IMR-90 (cell line): ENCODE data around the gene EFCAB10. TPM values are rescaled to one million over a fixed set of nuclear protein-coding genes. Genes with fewer than 3 reads are reported as not detected.

ENCODE experiments used
- ATAC-seq: fragments of 200-7000 bp; cut with Tn5 transposase; 2 replicates; pipeline ENCODE4 v1.9.1; 2020; ENCODE audit warnings: low read depth, mild to moderate bottlenecking, moderate library complexity
- BruUV-seq: library from RNA; stranded (reverse); fragments of 400-500 nt; replicated peaks from 2 replicates; lab custom pipeline; 2021; lab: Mats Ljungman, UMichigan
- CTCF ChIA-PET: fragments of 300-600 bp; formaldehyde crosslinking; extraction: SDS; loops from one replicate; lab custom pipeline; 2021; ENCODE audit warnings: antibody characterized with exemption; lab: Yijun Ruan, JAX
- POLR2A ChIA-PET: fragments of 300-600 bp; sonication (Branson Sonifier 250); formaldehyde crosslinking; loops from one replicate; lab custom pipeline; 2022; ENCODE audit warnings: antibody characterized with exemption; ENCODE audit not compliant: unreplicated experiment; lab: Charles Lee
- DNase-seq: peaks from one replicate; pipeline ENCODE4 v3.0.0; 2013
- H2AFZ ChIP-seq: replicated peaks from 2 replicates; pipeline ENCODE3; 2013; ENCODE audit warnings: low read length, mild to moderate bottlenecking; ENCODE audit not compliant: poor library complexity
- H2AK5ac ChIP-seq: 2 replicates; pipeline ENCODE4 v1.6.1; 2013; ENCODE audit warnings: low read depth, low read length, inconsistent platforms
- H2AK9ac ChIP-seq: replicated peaks from 2 replicates; pipeline ENCODE3; 2013; ENCODE audit warnings: mild to moderate bottlenecking, low read depth, low read length, moderate library complexity; ENCODE audit not compliant: poor library complexity
- H2BK120ac ChIP-seq: 2 replicates; pipeline ENCODE4 v1.6.1; 2013; ENCODE audit warnings: low read depth, low read length, inconsistent platforms
- H2BK15ac ChIP-seq: 3 replicates; pipeline ENCODE4 v1.6.1; 2013; ENCODE audit warnings: low read depth, low read length, inconsistent platforms
- H2BK20ac ChIP-seq: 2 replicates; pipeline ENCODE4 v1.6.1; 2013; ENCODE audit warnings: low read depth, mild to moderate bottlenecking, inconsistent platforms, low read length, moderate library complexity
- H2BK5ac ChIP-seq: 2 replicates; pipeline ENCODE4 v1.6.1; 2013; ENCODE audit warnings: mild to moderate bottlenecking, low read depth, low read length, inconsistent platforms; ENCODE audit not compliant: poor library complexity, severe bottlenecking
- H3K14ac ChIP-seq: replicated peaks from 2 replicates; pipeline ENCODE4 v1.6.1; 2013; ENCODE audit warnings: low read depth, low read length, inconsistent platforms
- H3K18ac ChIP-seq: 2 replicates; pipeline ENCODE4 v1.6.1; 2013; ENCODE audit warnings: low read depth, low read length, control low read depth
- H3K23ac ChIP-seq: 2 replicates; pipeline ENCODE4 v1.6.1; 2013; ENCODE audit warnings: low read depth, low read length, inconsistent platforms
- H3K27ac ChIP-seq: 2 replicates; pipeline ENCODE4 v1.5.1; 2013; ENCODE audit warnings: mild to moderate bottlenecking, control low read depth, low read length; ENCODE audit not compliant: insufficient read depth
- H3K27me3 ChIP-seq: 2 replicates; pipeline ENCODE4 v1.6.1; 2013; ENCODE audit warnings: low read length; ENCODE audit not compliant: control insufficient read depth, insufficient read depth
- H3K36me3 ChIP-seq: 2 replicates; pipeline ENCODE4 v1.6.1; 2013; ENCODE audit warnings: low read length, mixed read lengths; ENCODE audit not compliant: control insufficient read depth, insufficient read depth
- H3K4ac ChIP-seq: 2 replicates; pipeline ENCODE4 v1.6.1; 2013; ENCODE audit warnings: low read depth, low read length, inconsistent platforms
- H3K4me1 ChIP-seq: 2 replicates; pipeline ENCODE4 v1.6.1; 2013; ENCODE audit warnings: low read length, mixed read lengths; ENCODE audit not compliant: control insufficient read depth, insufficient read depth
- H3K4me2 ChIP-seq: 2 replicates; pipeline ENCODE4 v1.6.1; 2013; ENCODE audit warnings: low read depth, mild to moderate bottlenecking, control low read depth, low read length, moderate library complexity
- H3K4me3 ChIP-seq: 2 replicates; pipeline ENCODE4 v1.5.1; 2013; ENCODE audit warnings: low read depth, mild to moderate bottlenecking, control low read depth, low read length, moderate library complexity; ENCODE audit not compliant: insufficient read depth
- H3K56ac ChIP-seq: 2 replicates; pipeline ENCODE4 v1.6.1; 2013; ENCODE audit warnings: low read length, inconsistent platforms; ENCODE audit not compliant: insufficient read depth; ENCODE audit errors: extremely low read depth
- H3K79me1 ChIP-seq, 2 experiments: 2 replicates each; pipeline ENCODE4 v1.6.1; 2013; ENCODE audit warnings: low read length in 2 of 2, inconsistent platforms in 1 of 2, low read depth in 1 of 2
- H3K9ac ChIP-seq: 2 replicates; pipeline ENCODE4 v1.6.1; 2013; ENCODE audit warnings: low read depth, low read length, control low read depth
- H3K9me1 ChIP-seq: 2 replicates; pipeline ENCODE4 v1.6.1; 2013; ENCODE audit warnings: low read length, inconsistent platforms; ENCODE audit not compliant: insufficient read depth
- H3K9me3 ChIP-seq: 2 replicates; pipeline ENCODE4 v1.6.1; 2013; ENCODE audit warnings: low read length; ENCODE audit not compliant: control insufficient read depth, insufficient read depth
- H4K20me1 ChIP-seq: 2 replicates; pipeline ENCODE4 v1.6.1; 2013; ENCODE audit warnings: low read length, inconsistent platforms; ENCODE audit not compliant: insufficient read depth
- H4K5ac ChIP-seq: 2 replicates; pipeline ENCODE4 v1.6.1; 2013; ENCODE audit warnings: mild to moderate bottlenecking, low read depth, low read length, control low read depth
- H4K8ac ChIP-seq, 2 experiments: 2 replicates each; pipeline ENCODE4 v1.6.1; 2013; ENCODE audit warnings: low read depth in 2 of 2, low read length in 2 of 2, control low read depth in 1 of 2, inconsistent platforms in 1 of 2
- H4K91ac ChIP-seq: 2 replicates; pipeline ENCODE4 v1.6.1; 2013; ENCODE audit warnings: low read depth, low read length, inconsistent platforms; ENCODE audit not compliant: insufficient read depth
- BHLHE40 ChIP-seq: fragments of 150-350 bp; IDR thresholded peaks from 2 replicates; pipeline ENCODE4 v1.6.1; 2016; ENCODE audit warnings: mild to moderate bottlenecking, low read depth, low read length
- CEBPB ChIP-seq: IDR thresholded peaks from 2 replicates; pipeline ENCODE4 v1.6.1; 2012; ENCODE audit warnings: low read depth, low read length, improper control_type of control experiment
- CHD1 ChIP-seq: IDR thresholded peaks from 2 replicates; pipeline ENCODE4 v1.6.1; 2012; ENCODE audit warnings: low read depth, low read length, improper control_type of control experiment
- CTCF ChIP-seq: conservative IDR thresholded peaks from 2 replicates; pipeline ENCODE4 v1.5.1; 2012; ENCODE audit warnings: mild to moderate bottlenecking, low read depth, low read length, improper control_type of control experiment
- ELK1 ChIP-seq: fragments of 150-350 bp; IDR thresholded peaks from 2 replicates; pipeline ENCODE4 v1.6.1; 2016; ENCODE audit warnings: low read depth, mild to moderate bottlenecking, low read length, moderate library complexity, borderline replicate concordance
- MXI1 ChIP-seq: IDR thresholded peaks from 2 replicates; pipeline ENCODE4 v1.6.1; 2012; ENCODE audit warnings: low read depth, mild to moderate bottlenecking, low read length, moderate library complexity, borderline replicate concordance
- NFE2L2 ChIP-seq: fragments of 150-350 bp; IDR thresholded peaks from 2 replicates; pipeline ENCODE4 v1.6.1; 2016; ENCODE audit warnings: low read depth, mild to moderate bottlenecking, low read length
- POLR2A ChIP-seq: IDR thresholded peaks from 2 replicates; pipeline ENCODE4 v1.6.1; 2012; ENCODE audit warnings: mild to moderate bottlenecking, low read depth, low read length
- RCOR1 ChIP-seq: IDR thresholded peaks from 2 replicates; pipeline ENCODE4 v1.6.1; 2012; ENCODE audit warnings: mild to moderate bottlenecking, low read length, improper control_type of control experiment; ENCODE audit not compliant: insufficient replicate concordance
- RFX5 ChIP-seq: IDR thresholded peaks from 2 replicates; pipeline ENCODE4 v1.8.0; 2012; ENCODE audit warnings: low read depth, mild to moderate bottlenecking, low read length, moderate library complexity
- SMC3 ChIP-seq: fragments of 150-350 bp; IDR thresholded peaks from 2 replicates; pipeline ENCODE4 v1.6.1; 2016; ENCODE audit warnings: low read depth, mild to moderate bottlenecking, antibody characterized with exemption, low read length, moderate library complexity
- WGBS, 2 experiments: methylation state at CpG; one replicate each; pipeline versions ENCODE4 v1.1.5 to v1.1.7; 2013; ENCODE audit warnings: missing lambda C conversion rate in 2 of 2; ENCODE audit not compliant: insufficient read length in 1 of 2; ENCODE audit errors: extremely low coverage in 2 of 2; 5-methylcytosine and 5-hydroxymethylcytosine counted together
- dilution Hi-C: fragments of 300-500 bp; cut with HindIII; formaldehyde crosslinking; loops from one replicate; pipeline ENCODE4 v1.14.3; 2018; ENCODE audit warnings: low sequenced_read_pairs; ENCODE audit not compliant: unreplicated experiment
- in situ Hi-C: fragments of 300-500 bp; cut with MboI; formaldehyde crosslinking; loops from 3 replicates; pipeline ENCODE4 v1.14.3; 2019; ENCODE audit warnings: low sequenced_read_pairs, inconsistent platforms, mixed read lengths
- intact Hi-C: fragments of 100-400 bp; cut with micrococcal nuclease; formaldehyde crosslinking; loops from 2 replicates; pipeline ENCODE4 v1.10.0; 2022
- polyA plus RNA-seq, 3 experiments: library from polyadenylated mRNA; depleted of rRNA; stranded (reverse); fragments of >200 nt; gene quantifications; 2 replicates each; pipeline ENCODE4 v1.2.3, GENCODE V29; 2012; ENCODE audit warnings: low replicate concordance in 1 of 3
- total RNA-seq: library from RNA; depleted of rRNA; stranded (reverse); fragments of >200 nt; gene quantifications from 2 replicates; pipeline ENCODE4 v1.2.3, GENCODE V29; 2012

Gene EFCAB10
- total and polyA plus RNA-seq, 2 of the 4 experiments (the other 2 are of a cell fraction), result not detected

GRCh38 chr7:105567821-105568220 is 13.5 kb downstream of the EFCAB10 start:
- dilution Hi-C loops, result no loop called here
- ATAC-seq (no peak; the same call in 1 of the 2 replicates), DNase-seq (no peak)
- H4K5ac ChIP-seq, result no peak overlapping the region
- 0 out of 2 replicates have a peak, but pooled peaks cover 3% of the 10 kb centered on the region for H4K20me1 ChIP-seq
- no peak overlapping the region for H3K18ac ChIP-seq
- H3K9me3 ChIP-seq, result no peaks in the 10 kb centered on the region
- no peak overlapping the region for H3K56ac ChIP-seq
- no peak overlapping the region for H3K9ac ChIP-seq
- no peak overlapping the region for H3K23ac ChIP-seq
- WGBS, 2 experiments, result 80% methylated on average over 1 of the region's 3 CpGs; no CpG with 5 or more reads in 1 of the 2 experiments
- in situ Hi-C loops, result no loop called here
- H3K9me1 ChIP-seq, result no peaks in the 10 kb centered on the region
- 0 out of 4 replicates have a peak, but pooled peaks cover 0 to 6% of the 10 kb centered on the region in 2 experiments for H3K79me1 ChIP-seq
- ChIA-PET CTCF (no interaction called here), POLR2A (no interaction called here)
- no peak overlapping the region for H2BK120ac ChIP-seq
- H3K27me3 ChIP-seq, result no peaks in the 10 kb centered on the region
- H3K4me2 ChIP-seq, result no peak overlapping the region
- H3K36me3 ChIP-seq, result peaks cover 22% of the 10 kb centered on the region
- intact Hi-C loops, result no loop called here
- TF ChIP-seq NFE2L2 (no peak), CEBPB (no peak), CHD1 (no peak), MXI1 (no peak), POLR2A (no peak), BHLHE40 (no peak), SMC3 (no peak), CTCF (no peak), RCOR1 (no peak), RFX5 (no peak), ELK1 (no peak)
- no peak overlapping the region for H4K8ac ChIP-seq
- no peaks in the 10 kb centered on the region for H3K4me1 ChIP-seq
- H3K14ac ChIP-seq, result no peak overlapping the region
- BruUV-seq, result no TSS peak
- no peak overlapping the region for H2BK5ac ChIP-seq
- H2BK20ac ChIP-seq, result no peak overlapping the region
- no peak overlapping the region for H2AK9ac ChIP-seq
- H3K27ac ChIP-seq, result no peak overlapping the region
- no peak overlapping the region for H3K4ac ChIP-seq
- H2AFZ ChIP-seq, result no peak overlapping the region
- no peak overlapping the region for H3K4me3 ChIP-seq
- H2BK15ac ChIP-seq, result no peak overlapping the region
- no peak overlapping the region for H4K91ac ChIP-seq
- no peak overlapping the region for H2AK5ac ChIP-seq
